Breast epithelium (tissue), 4 donors: ENCODE measurements around the gene CHD5. TPM values are rescaled to one million over a fixed set of nuclear protein-coding genes. Genes with fewer than 3 reads are reported as not detected.

Source experiments
- DNase-seq, 2 donors: peaks; one replicate each; pipeline ENCODE4 v3.0.0-alpha.2; 2019; ENCODE audit warnings: low spot score in 2 of 2
- H3K27ac ChIP-seq, 2 donors: fragments of 200-600 bp; sonication (generic) in 1 of 2; one replicate each; pipeline ENCODE4 v1.5.1; 2016 to 2019; ENCODE audit warnings: mild to moderate bottlenecking in 1 of 2
- H3K27me3 ChIP-seq, 2 donors: fragments of 200-600 bp; sonication (generic) in 1 of 2; one replicate each; pipeline versions ENCODE4 v1.5.1 to v1.6.0; 2017 to 2019; ENCODE audit warnings: control low read depth in 1 of 2, mild to moderate bottlenecking in 1 of 2
- H3K36me3 ChIP-seq: fragments of 200-600 bp; one replicate; pipeline ENCODE4 v1.5.1; 2019
- H3K4me1 ChIP-seq, 2 donors: fragments of 200-600 bp; sonication (generic); one replicate each; pipeline ENCODE4 v1.5.1; 2016 to 2019; ENCODE audit warnings: control low read depth in 1 of 2
- H3K4me3 ChIP-seq, 3 donors: fragments of 200-600 bp; sonication (generic); 1 replicate in 2 of 3; 2 replicates in 1 of 3; pipeline ENCODE4 v1.5.1; 2016 to 2019; ENCODE audit warnings: mild to moderate bottlenecking in 3 of 3, moderate library complexity in 2 of 3
- H3K9me3 ChIP-seq, 2 donors: fragments of 200-600 bp; sonication (generic) in 1 of 2; one replicate each; pipeline ENCODE4 v1.5.1; 2016 to 2019; ENCODE audit warnings: control low read depth in 1 of 2
- CTCF ChIP-seq, 3 donors: fragments of 450-650 bp; IDR thresholded peaks; one replicate each; pipeline ENCODE4 v1.5.1; 2016 to 2017; ENCODE audit warnings: antibody characterized with exemption in 3 of 3, mild to moderate bottlenecking in 3 of 3, moderate library complexity in 3 of 3
- POLR2A ChIP-seq: fragments of 450-650 bp; IDR thresholded peaks from one replicate; pipeline ENCODE4 v1.6.1; 2016; ENCODE audit warnings: antibody characterized with exemption, mild to moderate bottlenecking, moderate library complexity
- POLR2AphosphoS5 ChIP-seq, 3 donors: sonication (generic); formaldehyde crosslinking; IDR thresholded peaks; one replicate each; pipeline ENCODE4 v1.6.1; 2017; ENCODE audit warnings: antibody characterized with exemption in 3 of 3
- intact Hi-C: fragments of 100-400 bp; cut with DNase I; formaldehyde crosslinking; loops from one replicate; pipeline ENCODE4 v1.15.1; 2023; ENCODE audit warnings: low total_unique reads
- total RNA-seq, 3 donors: library from RNA; depleted of rRNA; stranded (reverse); fragments of >200 nt; gene quantifications; one replicate each; pipeline ENCODE4 v1.1.0, GENCODE V29; 2016

The CHD5 gene
- total RNA-seq, 3 donors from 2014 or later: under 0.01 to 0.33 (median 0.15) TPM

GRCh38 chr1:6053206-6053546 is 126.9 kb downstream of the CHD5 start:
- Histone ChIP-seq H3K9me3 (no peaks in the 10 kb centered on the region), H3K27me3 (no peaks in the 10 kb centered on the region)
- no peak for DNase-seq

DNA sequence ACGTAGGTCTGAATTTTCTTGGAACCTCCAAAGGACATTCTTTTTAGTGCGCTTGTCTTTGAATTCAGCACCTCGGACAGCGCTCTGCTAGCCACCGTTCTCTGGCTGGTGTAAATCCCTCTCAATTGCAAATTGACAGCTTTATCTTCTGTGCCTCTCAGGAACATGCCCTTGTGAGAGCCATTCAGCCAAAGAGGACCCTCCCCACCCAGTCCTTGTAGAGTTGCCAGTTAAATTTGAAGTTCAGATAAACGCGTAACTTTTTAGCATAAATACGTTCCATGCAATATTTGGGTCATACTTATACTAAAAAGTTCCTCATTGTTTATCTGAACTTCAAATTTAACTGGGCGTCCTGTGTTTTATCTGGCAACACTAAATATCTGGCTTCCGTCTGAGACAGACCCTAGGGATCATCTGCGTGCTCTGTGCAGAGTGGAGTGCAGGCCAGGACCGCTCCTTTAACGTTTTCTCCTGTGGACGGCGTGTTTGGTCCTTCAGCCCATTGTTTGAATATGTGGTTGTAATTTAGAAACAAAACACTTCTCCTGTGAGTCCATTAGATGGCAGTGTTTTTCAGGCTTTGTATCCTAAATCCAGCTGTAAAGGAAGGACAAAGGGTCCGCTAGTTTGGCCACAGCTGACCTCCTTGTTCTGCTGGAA is 127.4 kb downstream of the CHD5 start:
- intact Hi-C loops: no loop called here
- H3K4me3 ChIP-seq: no peak overlapping the region

More at GRCh38 chr1:6053206-6053546, 126.9 kb downstream of the CHD5 start:
- Histone ChIP-seq H3K4me1 (no peaks in the 10 kb centered on the region), H3K4me3 (no peak overlapping the region), H3K36me3 (no peaks in the 10 kb centered on the region), H3K27ac (no peak overlapping the region)
- intact Hi-C loops: no loop called here
- TF ChIP-seq POLR2A (no peak), POLR2AphosphoS5 (IDR thresholded peaks at IDR 0.05) (no peak), CTCF (IDR thresholded peaks at IDR 0.05) (no peak)

More for the DNA sequence above, 127.4 kb downstream of the CHD5 start:
- Histone ChIP-seq H3K9me3 (no peaks in the 10 kb centered on the region), H3K27me3 (no peaks in the 10 kb centered on the region), H3K4me1 (no peaks in the 10 kb centered on the region), H3K27ac (no peak overlapping the region), H3K36me3 (no peaks in the 10 kb centered on the region)
- TF ChIP-seq POLR2AphosphoS5 (IDR thresholded peaks at IDR 0.05) (no peak), CTCF (IDR thresholded peaks at IDR 0.05) (peak in 2 of 3 donors; percentile 33 to 35), POLR2A (no peak)
- DNase-seq: peak; percentile 27 to 71

Other genes starting within 250 kb of the CHD5 start
- gene NPHP4, start 187.9 kb downstream of the CHD5 start, total RNA-seq: 10 to 100 TPM in 2 of 3 donors, 1 to 10 TPM in 1; 7.0 to 18.7 (median 18.1) TPM
- 10 to 100 TPM in 1 of 3 donors, 1 to 10 TPM in 2; 6.9 to 19.8 (median 9.8) TPM for gene KCNAB2, start 134.4 kb downstream of the CHD5 start, total RNA-seq
- 100 to 1,000 TPM; 210 to 329 (median 306) TPM for gene RPL22, start 19.3 kb upstream of the CHD5 start, total RNA-seq
- gene RNF207, start 25.8 kb upstream of the CHD5 start, total RNA-seq: 10 to 100 TPM in 2 of 3 donors, 1 to 10 TPM in 1; 2.7 to 32.4 (median 29.9) TPM
- 10 to 100 TPM; 54.0 to 61.6 (median 54.7) TPM for gene ICMT, start 55.6 kb upstream of the CHD5 start, total RNA-seq
- gene HES3, start 63.9 kb upstream of the CHD5 start, total RNA-seq: not detected
- gene GPR153, start 80.8 kb upstream of the CHD5 start, total RNA-seq: 10 to 100 TPM in 1 of 3 donors, 1 to 10 TPM in 2; 5.4 to 34.6 (median 6.6) TPM
- 10 to 100 TPM in 2 of 3 donors, 1 to 10 TPM in 1; 9.4 to 12.8 (median 11.5) TPM for gene ACOT7, start 213.4 kb upstream of the CHD5 start, total RNA-seq
- gene HES2, start 239.6 kb upstream of the CHD5 start, total RNA-seq: 1 to 10 TPM in 2 of 3 donors, not detected in 1; 3.4 to 3.6 TPM
- gene ESPN, start 244.5 kb upstream of the CHD5 start, total RNA-seq: 10 to 100 TPM in 2 of 3 donors, not detected in 1; 10.8 to 11.1 TPM